ENCODE results near the gene ELAVL4.

GRCh38 chr1:50163680-50164079 lies 55.0 kb downstream of the ELAVL4 start:
- TF ChIP-seq FOXM1 (IDR thresholded peaks at IDR 0.05; ENCODE audit: borderline replicate concordance, low read depth) (no peak), CREB1 (IDR thresholded peaks at IDR 0.05; ENCODE audit: low read depth) (no peak), EP300 (IDR thresholded peaks at IDR 0.05; ENCODE audit: borderline replicate concordance) (no peak), REST (IDR thresholded peaks at IDR 0.05; ENCODE audit: low read depth) (no peak), RAD21 (IDR thresholded peaks at IDR 0.05; ENCODE audit: low read depth) (no peak), MAX (IDR thresholded peaks at IDR 0.05) (no peak), EGR1 (IDR thresholded peaks at IDR 0.05) (no peak)

All from Ishikawa (cell line).